Measurements from ENCODE around the gene KDM4C.
A peak's percentile ranks its signal among the peaks of the same experiment; 100 is the strongest.

The KDM4C gene

GRCh38 chr9:7115606-7116005, 357.8 kb downstream of the KDM4C start:
- no peak for DNase-seq

DNA sequence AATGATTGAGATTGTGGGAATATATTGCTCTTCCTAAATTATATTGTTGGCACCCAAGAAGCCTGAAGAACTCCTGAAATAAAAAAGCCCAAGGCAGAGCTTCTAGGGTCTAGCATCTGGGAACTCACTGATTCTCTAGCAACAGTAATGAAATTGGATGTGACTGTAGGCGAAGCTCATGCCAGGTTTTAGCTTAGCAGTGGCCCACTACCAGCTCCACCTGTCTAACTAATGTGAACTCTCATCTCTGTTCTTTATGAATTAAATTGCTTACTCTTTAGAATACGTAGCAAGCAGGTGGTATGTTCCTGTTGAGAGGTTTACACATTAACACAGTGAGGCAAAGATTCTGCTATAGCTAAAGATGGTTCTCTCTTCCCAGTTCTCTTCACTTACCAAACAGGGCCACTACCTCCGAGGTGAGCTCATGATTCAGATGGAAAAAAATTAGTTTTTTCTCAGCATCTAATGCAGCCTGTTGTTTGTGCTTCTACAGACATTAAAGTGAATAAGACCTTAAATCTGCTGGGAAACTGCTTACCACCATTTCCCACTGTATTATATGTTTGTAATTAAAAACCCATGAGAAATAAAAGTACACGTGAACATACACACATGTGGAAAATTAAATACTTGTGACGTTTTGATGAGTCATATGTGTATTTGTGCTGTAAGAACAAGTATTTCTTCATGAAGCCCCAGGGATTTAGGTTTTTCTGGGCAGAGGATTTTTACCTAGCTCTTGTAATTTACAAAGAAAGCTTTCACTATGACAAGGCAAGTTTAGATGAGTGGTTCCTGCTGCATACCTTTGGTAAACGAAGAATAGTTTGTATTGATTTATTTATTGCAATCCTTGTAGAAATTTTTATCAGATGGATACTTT, 360.1 kb downstream of the KDM4C start:
- peak; percentile 19 for DNase-seq

DNA sequence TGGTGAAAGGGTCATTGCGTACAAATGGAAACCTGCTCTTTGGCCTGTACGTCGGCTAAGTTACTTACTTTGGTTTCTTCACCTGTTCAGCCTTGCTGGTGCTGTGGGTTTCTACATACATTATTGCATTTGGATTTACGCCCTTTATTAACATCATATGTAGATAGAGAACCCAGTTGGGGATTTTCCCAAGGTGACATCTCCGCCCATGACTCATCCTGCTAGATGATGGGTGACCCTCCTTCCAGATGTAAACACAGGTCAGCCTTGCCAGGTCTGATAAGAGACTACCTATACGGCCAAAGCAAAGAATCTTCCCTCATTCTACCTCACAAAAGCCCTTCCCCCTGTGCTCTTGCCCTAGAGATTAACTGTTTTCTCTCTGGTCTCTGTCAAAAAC, 360.9 kb downstream of the KDM4C start:
- no peak for DNase-seq

DNA sequence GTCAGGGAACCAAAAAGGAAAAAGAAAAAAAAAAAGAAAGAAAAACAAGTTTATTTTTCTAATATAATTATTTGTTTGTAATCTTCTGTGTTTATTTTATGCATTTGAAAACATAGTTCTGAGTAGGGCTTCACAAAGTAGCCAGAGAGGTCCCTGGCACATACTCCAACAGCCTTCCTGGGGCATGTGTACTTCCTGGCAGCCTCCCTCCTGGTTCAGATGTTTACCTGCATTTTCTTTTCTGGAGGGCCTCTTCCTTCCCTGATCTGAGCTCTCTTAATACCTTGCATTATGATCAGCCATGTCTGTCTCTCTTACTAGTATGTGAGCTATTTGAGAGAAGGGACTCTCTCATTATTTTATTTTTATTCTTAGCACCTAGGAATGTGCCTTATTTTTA, 361.8 kb downstream of the KDM4C start:
- DNase-seq = no peak

DNA sequence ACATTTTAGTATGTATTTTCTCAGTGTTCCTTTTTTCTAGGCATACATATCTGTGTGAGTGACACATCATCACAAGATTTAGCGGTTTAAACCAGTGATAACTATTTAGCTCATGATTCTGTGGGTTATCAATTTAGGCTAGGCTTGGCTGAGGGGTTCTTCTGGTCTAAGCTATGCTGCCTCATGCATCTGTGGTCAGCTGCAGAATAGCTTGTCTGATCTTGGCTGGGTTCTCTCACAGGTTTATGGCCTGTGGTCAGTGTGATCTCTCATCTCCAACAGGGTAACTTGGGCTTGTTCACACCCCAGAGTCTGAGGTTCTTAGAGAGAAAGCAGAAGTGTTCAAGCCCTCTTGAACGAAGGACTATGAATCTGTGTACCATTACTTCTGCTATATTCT, 363.3 kb downstream of the KDM4C start:
- DNase-seq = no peak

DNA sequence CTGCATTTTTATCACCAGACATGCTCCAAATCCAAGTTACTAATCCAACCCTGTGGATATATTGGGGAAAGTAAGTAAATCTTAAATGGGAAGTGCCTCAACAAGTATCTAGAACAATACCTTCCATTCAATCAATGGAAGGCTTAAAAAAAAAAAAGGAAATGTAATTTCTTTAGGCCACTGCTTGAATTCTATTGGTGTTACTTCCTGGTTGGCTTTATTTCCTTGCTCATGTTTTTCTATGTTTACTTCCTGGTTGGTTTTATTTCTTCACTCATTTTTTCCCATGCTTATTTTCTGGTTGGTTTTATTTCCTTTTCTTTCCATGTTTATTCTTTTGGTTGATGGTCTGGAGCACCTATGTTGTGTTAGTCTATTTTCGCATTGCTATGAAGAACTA, 363.9 kb downstream of the KDM4C start:
- no peak for DNase-seq

GRCh38 chr9:7123743-7124142, 366.0 kb downstream of the KDM4C start:
- no peak for DNase-seq

GRCh38 chr9:7125231-7125630, 367.5 kb downstream of the KDM4C start:
- DNase-seq = no peak

DNA sequence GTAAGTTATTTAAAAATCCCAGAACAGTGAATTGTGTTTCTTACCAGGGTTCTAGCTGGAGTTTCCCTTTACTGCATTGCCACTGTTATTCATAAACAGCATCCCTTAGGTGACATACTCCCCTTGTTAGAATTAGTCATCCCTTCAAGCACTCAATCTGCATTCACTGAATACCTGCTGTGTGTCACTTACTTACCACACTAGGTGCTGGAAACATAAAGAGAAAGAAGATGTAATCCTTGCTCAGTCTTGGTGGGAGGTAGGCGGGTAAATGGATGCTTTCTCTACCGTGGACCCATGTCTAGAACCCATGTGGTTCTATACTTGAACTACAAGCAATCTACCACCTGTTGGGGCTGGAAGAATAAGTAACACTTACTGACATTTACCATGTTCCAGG, 371.6 kb downstream of the KDM4C start:
- DNase-seq = no peak

- DNase-seq = no peak
These were observed 372.6 kb downstream of the KDM4C start for GRCh38 chr9:7130266-7130820.

GRCh38 chr9:7132605-7133004, 374.8 kb downstream of the KDM4C start:
- no peak for DNase-seq

DNA sequence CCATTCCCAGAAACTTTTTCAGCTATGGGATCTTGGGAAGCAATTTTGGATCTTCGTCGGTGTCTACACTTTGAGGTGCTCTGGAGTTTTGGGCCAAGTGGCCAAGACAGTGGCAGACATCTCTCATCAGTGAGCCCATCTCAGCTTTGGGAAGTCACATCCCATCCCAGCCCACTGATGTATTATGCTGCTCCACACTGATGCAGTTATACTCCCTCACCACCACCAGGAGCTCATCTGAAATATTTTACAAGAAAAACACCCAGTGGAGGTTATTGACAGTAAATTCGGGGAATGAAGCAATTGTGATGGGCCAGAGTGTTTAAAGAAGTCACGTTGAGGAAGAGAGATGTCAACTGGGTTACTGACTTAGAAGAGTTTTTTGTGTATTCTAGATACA, 378.0 kb downstream of the KDM4C start:
- no peak for DNase-seq

DNA sequence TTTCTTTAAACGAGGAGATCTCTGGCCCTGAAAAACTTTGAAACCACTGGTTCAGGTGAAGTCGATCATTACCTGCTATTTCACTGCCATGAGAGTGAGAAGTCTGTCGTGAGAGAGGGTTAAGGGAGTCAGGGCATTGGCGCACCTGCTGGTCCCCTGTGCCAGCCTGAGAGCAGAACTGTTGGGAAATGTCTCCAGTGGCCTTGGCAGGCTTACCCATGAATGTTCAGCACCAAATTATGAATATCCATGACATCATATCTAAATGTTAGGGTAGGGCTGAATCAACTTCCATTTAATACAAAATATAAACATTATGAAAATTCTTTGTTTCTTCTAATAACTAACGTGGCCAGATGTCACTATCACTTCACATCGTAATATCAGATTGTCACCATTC, 379.3 kb downstream of the KDM4C start:
- no peak for DNase-seq

GRCh38 chr9:7137571-7137970, 379.8 kb downstream of the KDM4C start:
- DNase-seq = no peak

DNA sequence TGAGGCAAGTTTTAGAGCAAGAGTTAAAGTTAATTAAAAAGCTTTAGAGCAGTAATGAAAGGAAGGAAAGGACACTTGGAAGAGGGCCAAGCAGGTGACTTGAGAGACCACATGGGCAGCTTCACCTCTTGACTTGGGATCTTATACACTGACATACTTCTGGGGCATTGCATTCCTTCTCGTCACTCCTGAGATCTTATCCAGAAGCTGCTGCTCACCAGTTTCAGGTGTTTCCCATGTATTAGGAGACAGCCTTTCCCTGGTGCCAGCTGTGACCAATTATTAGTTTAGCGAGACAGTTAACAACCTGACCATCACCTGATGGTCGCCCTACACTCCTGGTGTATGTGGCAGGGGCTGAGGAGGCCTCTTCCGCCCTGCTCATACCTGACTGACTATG, 382.1 kb downstream of the KDM4C start:
- DNase-seq = no peak

DNA sequence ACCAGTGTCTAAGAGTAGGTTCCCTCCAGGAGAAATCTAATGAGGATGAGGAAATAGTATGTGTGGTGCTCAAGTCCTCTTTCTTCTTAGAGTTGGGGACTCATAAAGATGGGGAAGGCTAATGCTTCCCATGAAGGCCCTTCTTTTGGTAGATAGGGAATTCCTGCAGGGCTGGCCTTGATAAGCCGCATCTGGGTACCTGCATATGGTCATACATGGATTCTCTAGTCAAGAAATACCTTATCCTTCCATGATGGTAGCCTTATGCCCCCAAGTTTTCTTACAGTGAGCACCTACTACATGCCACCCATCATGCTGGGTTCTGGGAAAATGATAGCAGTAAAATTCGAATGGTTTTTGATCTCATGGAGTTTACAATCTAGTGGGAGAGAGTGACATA, 382.6 kb downstream of the KDM4C start:
- DNase-seq = no peak

- DNase-seq = no peak
These were observed 385.9 kb downstream of the KDM4C start for GRCh38 chr9:7143645-7144200.

GRCh38 chr9:7144265-7145046, 386.7 kb downstream of the KDM4C start:
- DNase-seq = no peak

DNA sequence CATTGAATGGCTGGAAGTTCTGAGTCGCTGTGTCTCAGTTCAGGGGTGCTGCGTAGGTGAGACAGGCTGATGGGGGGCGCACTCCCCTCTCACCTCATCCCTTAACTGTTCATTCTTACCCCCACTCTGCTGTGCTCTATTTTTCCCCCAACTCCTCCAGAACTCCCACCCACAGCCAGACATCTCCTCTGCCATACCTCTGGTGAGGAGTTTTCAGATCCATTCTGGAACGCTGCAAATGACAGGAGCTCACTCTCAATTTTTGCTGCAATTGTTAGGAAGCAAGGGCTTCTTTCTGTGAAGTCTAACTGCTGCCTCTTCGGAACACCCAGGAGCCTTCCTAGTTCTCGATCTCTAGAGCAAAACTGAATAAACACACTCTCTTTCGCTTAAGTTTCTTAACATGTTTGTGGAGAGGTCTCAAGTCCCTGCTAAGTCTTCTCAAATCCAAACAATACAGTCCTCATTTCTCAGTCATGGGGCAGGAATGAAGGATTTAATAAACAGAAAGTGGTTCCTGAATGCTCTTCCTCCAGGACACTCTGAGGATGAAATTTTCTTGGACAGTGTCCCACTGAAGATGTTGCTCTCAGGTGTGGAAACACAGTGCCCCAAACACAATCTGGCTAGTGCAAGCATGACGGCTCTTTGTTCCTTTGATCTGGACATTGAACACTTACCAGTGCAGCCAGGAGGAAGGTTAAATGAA, 387.7 kb downstream of the KDM4C start:
- DNase-seq = no peak

- no peak for DNase-seq
These were observed 388.8 kb downstream of the KDM4C start for GRCh38 chr9:7146582-7146981.

- no peak for DNase-seq
These were observed 389.6 kb downstream of the KDM4C start for GRCh38 chr9:7147121-7148090.

All from NCI-H1092 (cell line).